ENCODE measurements around the gene TAF11L11. TPM values are rescaled to one million over a fixed set of nuclear protein-coding genes. Genes with fewer than 3 reads are reported as not detected.
"Not testable (repeated sequence)": the region's sequence is repeated elsewhere in the genome, so short reads cannot be mapped to it uniquely, and the experiment has no call there.

Gene TAF11L11
- total RNA-seq, 2 experiments from 2014 or later, result not detected

DNA sequence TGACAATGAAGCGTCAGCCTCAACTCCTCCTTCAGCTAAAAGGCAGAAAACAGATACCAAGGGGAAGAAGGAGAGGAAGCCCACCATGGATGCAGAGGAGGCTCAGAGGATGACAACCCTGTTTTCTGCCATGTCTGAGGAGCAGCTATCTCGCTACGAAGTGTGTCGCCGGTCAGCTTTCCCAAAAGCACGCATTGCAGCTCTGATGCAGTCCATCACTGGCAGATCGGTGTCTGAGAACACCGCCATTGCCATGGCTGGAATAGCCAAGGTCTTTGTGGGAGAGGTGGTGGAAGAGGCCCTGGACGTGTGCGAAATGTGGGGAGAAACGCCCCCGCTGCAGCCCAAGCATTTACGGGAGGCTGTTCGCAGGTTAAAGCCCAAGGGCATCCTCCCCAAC is 968 bp downstream of the TAF11L11 start:
- Histone ChIP-seq H4K20me1 (ENCODE audit: insufficient read depth, low read length) (no peaks in the 10 kb centered on the region), H3K9me3 (ENCODE audit: low read length) (no peaks in the 10 kb centered on the region), H3K27ac (ENCODE audit: low read depth, low read length, poor library complexity, severe bottlenecking) (no peak overlapping the region), H3K4me1 (ENCODE audit: insufficient read depth, low read length, poor library complexity, severe bottlenecking) (no peaks in the 10 kb centered on the region), H3K4me3 (ENCODE audit: low read depth, low read length, poor library complexity, severe bottlenecking) (no peak overlapping the region), H3K79me2 (ENCODE audit: insufficient read depth, low read depth, low read length) (no peaks in the 10 kb centered on the region), H3K9me2 (ENCODE audit: insufficient read depth, low read length) (no peaks in the 10 kb centered on the region), H3K36me3 (ENCODE audit: insufficient read depth, low read length) (no peaks in the 10 kb centered on the region), H2AFZ (ENCODE audit: low read length) (no peak overlapping the region), H3K4me2 (ENCODE audit: low read length) (no peak overlapping the region)
- ChIA-PET CTCF (ENCODE audit: unreplicated experiment) (no interaction called here), POLR2A (no interaction called here)
- no TSS peak for BruUV-seq (replicated peaks)
- DNase-seq (ENCODE audit: low spot score), result no peak
- no peak for TF ChIP-seq EZH2phosphoT487 (IDR thresholded peaks at IDR 0.05; ENCODE audit: borderline replicate concordance, low read depth, low read length)
- TF ChIP-seq, protein P1, sequence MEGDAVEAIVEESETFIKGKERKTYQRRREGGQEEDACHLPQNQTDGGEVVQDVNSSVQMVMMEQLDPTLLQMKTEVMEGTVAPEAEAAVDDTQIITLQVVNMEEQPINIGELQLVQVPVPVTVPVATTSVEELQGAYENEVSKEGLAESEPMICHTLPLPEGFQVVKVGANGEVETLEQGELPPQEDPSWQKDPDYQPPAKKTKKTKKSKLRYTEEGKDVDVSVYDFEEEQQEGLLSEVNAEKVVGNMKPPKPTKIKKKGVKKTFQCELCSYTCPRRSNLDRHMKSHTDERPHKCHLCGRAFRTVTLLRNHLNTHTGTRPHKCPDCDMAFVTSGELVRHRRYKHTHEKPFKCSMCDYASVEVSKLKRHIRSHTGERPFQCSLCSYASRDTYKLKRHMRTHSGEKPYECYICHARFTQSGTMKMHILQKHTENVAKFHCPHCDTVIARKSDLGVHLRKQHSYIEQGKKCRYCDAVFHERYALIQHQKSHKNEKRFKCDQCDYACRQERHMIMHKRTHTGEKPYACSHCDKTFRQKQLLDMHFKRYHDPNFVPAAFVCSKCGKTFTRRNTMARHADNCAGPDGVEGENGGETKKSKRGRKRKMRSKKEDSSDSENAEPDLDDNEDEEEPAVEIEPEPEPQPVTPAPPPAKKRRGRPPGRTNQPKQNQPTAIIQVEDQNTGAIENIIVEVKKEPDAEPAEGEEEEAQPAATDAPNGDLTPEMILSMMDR (conservative IDR thresholded peaks at IDR 0.05; ENCODE audit: low read length), result no peak
- intact Hi-C loops (cut with micrococcal nuclease; ENCODE audit: unreplicated experiment), result no loop called here

DNA sequence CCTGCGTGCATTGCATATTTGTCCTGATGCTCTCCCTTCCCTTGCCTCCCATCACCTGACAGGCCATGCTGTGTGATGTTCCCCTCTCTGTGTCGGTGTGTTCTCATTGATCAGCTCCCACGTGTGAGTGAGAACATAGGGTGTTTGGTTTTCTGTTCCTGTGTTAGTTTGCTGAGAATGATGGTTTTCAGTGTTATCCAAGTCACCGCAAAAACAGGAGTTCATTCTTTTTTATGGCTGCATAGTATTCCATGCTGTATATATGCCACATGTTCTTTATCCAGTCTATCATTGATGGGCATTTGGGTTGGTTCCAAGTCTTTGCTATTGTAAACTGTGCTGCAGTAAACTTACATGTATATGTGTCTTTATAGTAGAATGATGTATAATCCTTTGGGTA is 3.5 kb downstream of the TAF11L11 start:
- CTCF ChIA-PET (ENCODE audit: unreplicated experiment); H3K4me2 ChIP-seq (ENCODE audit: low read length); DNase-seq (ENCODE audit: low spot score); intact Hi-C loops (cut with micrococcal nuclease; ENCODE audit: unreplicated experiment); H3K9me2 ChIP-seq (ENCODE audit: insufficient read depth, low read length); H3K4me3 ChIP-seq (ENCODE audit: low read depth, low read length, poor library complexity, severe bottlenecking); H3K36me3 ChIP-seq (ENCODE audit: insufficient read depth, low read length); H4K20me1 ChIP-seq (ENCODE audit: insufficient read depth, low read length); H3K27ac ChIP-seq (ENCODE audit: low read depth, low read length, poor library complexity, severe bottlenecking); H2AFZ ChIP-seq (ENCODE audit: low read length); H3K4me1 ChIP-seq (ENCODE audit: insufficient read depth, low read length, poor library complexity, severe bottlenecking); POLR2A ChIA-PET; H3K79me2 ChIP-seq (ENCODE audit: insufficient read depth, low read depth, low read length); BruUV-seq (replicated peaks); H3K9me3 ChIP-seq (ENCODE audit: low read length): not testable (repeated sequence)

DNA sequence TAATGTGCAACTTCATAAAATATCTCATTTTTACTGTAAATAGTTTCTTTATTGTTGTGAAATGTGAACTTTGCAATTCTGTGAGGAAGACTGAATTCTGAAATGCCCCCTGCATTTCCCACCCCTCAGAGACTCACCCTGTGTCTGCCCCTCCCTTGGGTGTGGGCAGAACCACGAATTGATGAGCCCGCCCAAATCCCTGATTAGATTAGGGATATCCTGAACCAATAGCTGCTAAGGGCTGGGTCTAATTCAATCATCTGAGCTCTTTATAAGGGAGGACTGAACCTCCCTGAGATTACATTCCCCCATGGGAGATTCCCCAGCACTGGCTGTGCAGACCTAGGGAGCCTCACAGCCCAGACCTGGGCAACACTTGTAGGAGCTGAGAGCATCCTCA is 6.1 kb downstream of the TAF11L11 start, which contains the start of gene TAF11L12:
TAF11L12 (plus strand) TSS at position 301 of the 400 bp plus-strand sequence.
- H3K4me1 ChIP-seq (ENCODE audit: insufficient read depth, low read length, poor library complexity, severe bottlenecking); CTCF ChIA-PET (ENCODE audit: unreplicated experiment); H3K27ac ChIP-seq (ENCODE audit: low read depth, low read length, poor library complexity, severe bottlenecking); intact Hi-C loops (cut with micrococcal nuclease; ENCODE audit: unreplicated experiment); H3K4me3 ChIP-seq (ENCODE audit: low read depth, low read length, poor library complexity, severe bottlenecking); H3K36me3 ChIP-seq (ENCODE audit: insufficient read depth, low read length); H4K20me1 ChIP-seq (ENCODE audit: insufficient read depth, low read length); H3K79me2 ChIP-seq (ENCODE audit: insufficient read depth, low read depth, low read length); H3K9me3 ChIP-seq (ENCODE audit: low read length); H3K9me2 ChIP-seq (ENCODE audit: insufficient read depth, low read length); BruUV-seq (replicated peaks); POLR2A ChIA-PET; H2AFZ ChIP-seq (ENCODE audit: low read length); DNase-seq (ENCODE audit: low spot score); H3K4me2 ChIP-seq (ENCODE audit: low read length): not testable (repeated sequence)

DNA sequence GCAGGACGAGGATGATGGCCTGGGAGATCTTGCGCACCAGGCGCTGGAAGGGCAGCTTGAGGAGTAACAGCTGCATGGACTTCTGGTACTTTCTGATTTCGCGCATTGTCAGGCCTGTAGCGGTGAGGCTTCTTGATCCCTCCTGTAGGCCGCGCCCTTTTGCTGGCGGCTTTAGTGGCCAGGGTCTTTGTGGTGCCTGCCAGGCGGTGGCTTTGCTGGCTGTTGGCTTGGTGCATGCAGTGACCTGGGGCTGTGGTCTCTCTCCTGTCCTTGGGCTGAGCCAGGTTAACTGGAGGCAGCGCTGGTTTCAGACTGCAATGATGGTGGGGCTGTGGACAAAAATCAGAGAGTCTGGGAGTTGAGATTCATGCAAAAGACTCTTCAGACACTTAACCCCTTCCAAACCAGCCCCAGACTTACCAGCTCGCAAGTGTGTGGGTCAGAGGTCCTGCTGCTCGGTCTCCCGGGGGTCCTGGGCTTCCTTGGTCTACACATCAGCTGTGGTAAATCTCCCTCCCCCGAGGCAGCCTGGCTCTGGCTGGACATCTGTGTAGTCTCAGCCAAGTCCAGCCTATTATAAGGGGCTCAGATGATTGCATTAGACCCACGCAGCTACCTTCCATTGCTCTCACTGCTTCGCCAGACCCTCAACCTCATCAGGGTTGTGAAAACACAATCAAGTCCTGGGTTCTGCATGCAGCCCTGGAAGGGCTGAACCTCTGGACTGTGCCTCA is 11.1 kb downstream of the TAF11L11 start:
- no peak overlapping the region for H2AFZ ChIP-seq (ENCODE audit: low read length)
- TF ChIP-seq EZH2phosphoT487 (IDR thresholded peaks at IDR 0.05; ENCODE audit: borderline replicate concordance, low read depth, low read length), result no peak
- TF ChIP-seq, protein P1 (conservative IDR thresholded peaks at IDR 0.05; ENCODE audit: low read length), result no peak
- no peak overlapping the region for H3K27ac ChIP-seq (ENCODE audit: low read depth, low read length, poor library complexity, severe bottlenecking)
- no peaks in the 10 kb centered on the region for H3K4me1 ChIP-seq (ENCODE audit: insufficient read depth, low read length, poor library complexity, severe bottlenecking)
- ChIA-PET POLR2A (no interaction called here), CTCF (ENCODE audit: unreplicated experiment) (no interaction called here)
- no TSS peak for BruUV-seq (replicated peaks)
- no peak for DNase-seq (ENCODE audit: low spot score)
- H3K36me3 ChIP-seq (ENCODE audit: insufficient read depth, low read length), result no peaks in the 10 kb centered on the region
- no peak overlapping the region for H3K4me3 ChIP-seq (ENCODE audit: low read depth, low read length, poor library complexity, severe bottlenecking)
- intact Hi-C loops (cut with micrococcal nuclease; ENCODE audit: unreplicated experiment), result no loop called here
- H3K9me3 ChIP-seq (ENCODE audit: low read length), result no peaks in the 10 kb centered on the region
- H3K79me2 ChIP-seq (ENCODE audit: insufficient read depth, low read depth, low read length), result no peaks in the 10 kb centered on the region
- H4K20me1 ChIP-seq (ENCODE audit: insufficient read depth, low read length), result no peaks in the 10 kb centered on the region
- H3K4me2 ChIP-seq (ENCODE audit: low read length), result no peak overlapping the region
- H3K9me2 ChIP-seq (ENCODE audit: insufficient read depth, low read length), result no peaks in the 10 kb centered on the region

Data from OCI-LY7 (cell line).